Measurements from ENCODE around the gene IPO4. TPM values are rescaled to one million over a fixed set of nuclear protein-coding genes. Genes with fewer than 3 reads are reported as not detected.
"Not testable (repeated sequence)": the region's sequence is repeated elsewhere in the genome, so short reads cannot be mapped to it uniquely, and the experiment has no call there.

Gene IPO4
- total RNA-seq, 2 donors from 2014 or later: 56.3 to 67.4 TPM

- H3K27me3 Mint-ChIP-seq (ENCODE audit: insufficient read depth): no peaks in the 10 kb centered on the region
- H3K27ac Mint-ChIP-seq: no peak overlapping the region
- no peak overlapping the region for H3K4me3 Mint-ChIP-seq
- TF ChIP-seq, protein P1, sequence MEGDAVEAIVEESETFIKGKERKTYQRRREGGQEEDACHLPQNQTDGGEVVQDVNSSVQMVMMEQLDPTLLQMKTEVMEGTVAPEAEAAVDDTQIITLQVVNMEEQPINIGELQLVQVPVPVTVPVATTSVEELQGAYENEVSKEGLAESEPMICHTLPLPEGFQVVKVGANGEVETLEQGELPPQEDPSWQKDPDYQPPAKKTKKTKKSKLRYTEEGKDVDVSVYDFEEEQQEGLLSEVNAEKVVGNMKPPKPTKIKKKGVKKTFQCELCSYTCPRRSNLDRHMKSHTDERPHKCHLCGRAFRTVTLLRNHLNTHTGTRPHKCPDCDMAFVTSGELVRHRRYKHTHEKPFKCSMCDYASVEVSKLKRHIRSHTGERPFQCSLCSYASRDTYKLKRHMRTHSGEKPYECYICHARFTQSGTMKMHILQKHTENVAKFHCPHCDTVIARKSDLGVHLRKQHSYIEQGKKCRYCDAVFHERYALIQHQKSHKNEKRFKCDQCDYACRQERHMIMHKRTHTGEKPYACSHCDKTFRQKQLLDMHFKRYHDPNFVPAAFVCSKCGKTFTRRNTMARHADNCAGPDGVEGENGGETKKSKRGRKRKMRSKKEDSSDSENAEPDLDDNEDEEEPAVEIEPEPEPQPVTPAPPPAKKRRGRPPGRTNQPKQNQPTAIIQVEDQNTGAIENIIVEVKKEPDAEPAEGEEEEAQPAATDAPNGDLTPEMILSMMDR (conservative IDR thresholded peaks at IDR 0.05): no peak
- peaks cover 67% of the 10 kb centered on the region for H3K36me3 ChIP-seq (ENCODE audit: control insufficient read depth, insufficient read depth, low read length)
- no peak for DNase-seq
- H3K36me3 Mint-ChIP-seq (ENCODE audit: low read depth): peaks cover 81% of the 10 kb centered on the region
- no peaks in the 10 kb centered on the region for H3K4me1 ChIP-seq (ENCODE audit: control insufficient read depth, insufficient read depth, low read length)
- 88 to 92% methylated on average over 4 to 5 of the region's 5 CpGs for WGBS, 2 experiments (ENCODE audit: insufficient coverage in 1 of 2, insufficient read length in 1 of 2)
- H3K4me1 Mint-ChIP-seq: no peaks in the 10 kb centered on the region
- no peak overlapping the region for H3K27ac ChIP-seq (ENCODE audit: low read depth, low read length)
- H3K9me3 Mint-ChIP-seq: peaks cover 12% of the 10 kb centered on the region
- no peak overlapping the region for H3K9ac ChIP-seq (ENCODE audit: extremely low read depth, low read length, poor library complexity, severe bottlenecking)
- H3K27me3 ChIP-seq (ENCODE audit: control insufficient read depth, insufficient read depth, low read length, poor library complexity, severe bottlenecking): no peaks in the 10 kb centered on the region
- no peak overlapping the region for H3K4me3 ChIP-seq (ENCODE audit: low read length)
- H3K9me3 ChIP-seq (ENCODE audit: control insufficient read depth, low read length): peaks cover 12% of the 10 kb centered on the region
Observed at GRCh38 chr14:24207104-24207551, 18.5 kb upstream of the IPO4 start.

- Mint-ChIP-seq H3K4me3 (no peak overlapping the region), H3K36me3 (ENCODE audit: low read depth) (peaks cover 84% of the 10 kb centered on the region), H3K9me3 (peaks cover 19% of the 10 kb centered on the region), H3K27me3 (ENCODE audit: insufficient read depth) (no peaks in the 10 kb centered on the region), H3K27ac (no peak overlapping the region), H3K4me1 (no peaks in the 10 kb centered on the region)
- no peak for DNase-seq
- Histone ChIP-seq H3K27ac (ENCODE audit: low read depth, low read length) (no peak overlapping the region), H3K4me1 (ENCODE audit: control insufficient read depth, insufficient read depth, low read length) (no peaks in the 10 kb centered on the region), H3K36me3 (ENCODE audit: control insufficient read depth, insufficient read depth, low read length) (peaks cover 68% of the 10 kb centered on the region), H3K9ac (ENCODE audit: extremely low read depth, low read length, poor library complexity, severe bottlenecking) (no peak overlapping the region), H3K27me3 (ENCODE audit: control insufficient read depth, insufficient read depth, low read length, poor library complexity, severe bottlenecking) (no peaks in the 10 kb centered on the region), H3K9me3 (ENCODE audit: control insufficient read depth, low read length) (peaks cover 18% of the 10 kb centered on the region), H3K4me3 (ENCODE audit: low read length) (no peak overlapping the region)
- TF ChIP-seq, protein P1 (conservative IDR thresholded peaks at IDR 0.05): no peak
- 93 to 99% methylated on average over 7 to 11 of the region's 11 CpGs for WGBS, 2 experiments (ENCODE audit: insufficient coverage in 1 of 2, insufficient read length in 1 of 2)
Observed at GRCh38 chr14:24206260-24207103, 17.9 kb upstream of the IPO4 start.

DNA sequence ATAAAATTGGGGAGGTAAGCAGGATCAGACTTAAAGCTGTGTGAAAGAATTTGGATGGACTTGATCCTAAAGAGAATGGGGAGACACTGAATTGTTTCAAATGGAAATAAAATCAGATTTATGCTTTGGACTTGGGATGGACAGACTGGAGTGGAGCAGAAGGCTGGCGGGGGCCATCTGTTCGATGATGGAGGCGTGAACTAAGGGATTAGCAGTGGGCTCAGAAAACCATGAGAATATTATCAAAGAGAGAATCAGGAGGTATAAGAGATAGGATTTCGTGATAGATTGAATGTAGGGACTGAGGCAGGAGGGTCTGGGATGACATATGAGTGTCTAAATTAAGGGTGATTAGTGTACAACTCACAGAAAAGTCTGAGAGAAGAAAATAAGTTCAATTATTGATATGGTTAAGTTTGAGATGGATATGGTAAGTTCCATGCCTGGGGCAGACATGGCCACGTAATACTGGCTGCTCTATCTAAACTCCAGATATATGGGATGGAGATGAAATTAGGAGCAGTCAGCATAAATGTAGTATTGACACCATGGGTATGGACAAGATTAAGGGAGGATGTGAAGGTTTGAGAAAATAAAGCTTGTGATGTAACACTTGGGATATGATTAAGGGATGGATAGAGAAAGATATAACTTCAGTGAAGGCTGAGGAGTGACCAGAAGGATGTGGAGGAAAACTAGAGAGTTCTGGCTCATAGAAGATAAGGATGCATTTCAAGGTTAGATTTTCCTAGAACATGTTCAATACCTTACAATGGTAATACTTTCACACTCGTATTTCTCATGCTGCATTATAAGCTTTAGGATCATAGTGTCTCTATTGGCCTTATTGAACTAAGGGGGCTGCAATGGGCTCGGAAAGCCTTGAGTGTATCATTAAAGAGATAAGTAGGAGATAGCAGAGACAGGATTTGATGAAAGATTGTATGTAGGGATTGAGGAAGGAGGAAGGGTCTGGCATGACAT, 15.8 kb upstream of the IPO4 start:
- DNase-seq: no peak
- no peak overlapping the region for H3K9ac ChIP-seq (ENCODE audit: extremely low read depth, low read length, poor library complexity, severe bottlenecking)
- peaks cover 60% of the 10 kb centered on the region for H3K36me3 ChIP-seq (ENCODE audit: control insufficient read depth, insufficient read depth, low read length)
- Mint-ChIP-seq H3K27me3 (ENCODE audit: insufficient read depth) (no peaks in the 10 kb centered on the region), H3K4me1 (no peaks in the 10 kb centered on the region), H3K36me3 (ENCODE audit: low read depth) (peaks cover 81% of the 10 kb centered on the region), H3K27ac (no peak overlapping the region), H3K4me3 (no peak overlapping the region), H3K9me3 (peaks cover 32% of the 10 kb centered on the region)
- no peaks in the 10 kb centered on the region for H3K27me3 ChIP-seq (ENCODE audit: control insufficient read depth, insufficient read depth, low read length, poor library complexity, severe bottlenecking)
- peaks cover 23% of the 10 kb centered on the region for H3K9me3 ChIP-seq (ENCODE audit: control insufficient read depth, low read length)
- TF ChIP-seq, protein P1 (conservative IDR thresholded peaks at IDR 0.05): no peak
- no peaks in the 10 kb centered on the region for H3K4me1 ChIP-seq (ENCODE audit: control insufficient read depth, insufficient read depth, low read length)
- H3K27ac ChIP-seq (ENCODE audit: low read depth, low read length): no peak overlapping the region
- H3K4me3 ChIP-seq (ENCODE audit: low read length): no peak overlapping the region
- 95 to 99% methylated on average over 7 of the region's 7 CpGs for WGBS, 2 experiments (ENCODE audit: insufficient coverage in 1 of 2, insufficient read length in 1 of 2)

- H3K4me1 ChIP-seq (ENCODE audit: control insufficient read depth, insufficient read depth, low read length); H3K27ac Mint-ChIP-seq; H3K9ac ChIP-seq (ENCODE audit: extremely low read depth, low read length, poor library complexity, severe bottlenecking); H3K4me3 Mint-ChIP-seq; H3K27me3 Mint-ChIP-seq (ENCODE audit: insufficient read depth); H3K27me3 ChIP-seq (ENCODE audit: control insufficient read depth, insufficient read depth, low read length, poor library complexity, severe bottlenecking); DNase-seq; H3K27ac ChIP-seq (ENCODE audit: low read depth, low read length); H3K4me1 Mint-ChIP-seq: not testable (repeated sequence)
- 91 to 98% methylated on average over 10 to 15 of the region's 16 CpGs for WGBS, 2 experiments (ENCODE audit: insufficient coverage in 1 of 2, insufficient read length in 1 of 2)
- H3K9me3 ChIP-seq (ENCODE audit: control insufficient read depth, low read length): peaks cover 23% of the 10 kb centered on the region
- Mint-ChIP-seq H3K9me3 (peaks cover 32% of the 10 kb centered on the region), H3K36me3 (ENCODE audit: low read depth) (peaks cover 84% of the 10 kb centered on the region)
- H3K4me3 ChIP-seq (ENCODE audit: low read length): peak overlapping the region; percentile 24
- peaks cover 61% of the 10 kb centered on the region for H3K36me3 ChIP-seq (ENCODE audit: control insufficient read depth, insufficient read depth, low read length)
Observed at GRCh38 chr14:24203249-24203886, 14.8 kb upstream of the IPO4 start.

All from endodermal cell (in vitro differentiated cells).